ENCODE measurements around the gene USF3. TPM values are rescaled to one million over a fixed set of nuclear protein-coding genes. Genes with fewer than 3 reads are reported as not detected.

The USF3 gene
- total and polyA plus RNA-seq, 2 experiments from 2014 or later, result 10.1 to 23.5 TPM

DNA sequence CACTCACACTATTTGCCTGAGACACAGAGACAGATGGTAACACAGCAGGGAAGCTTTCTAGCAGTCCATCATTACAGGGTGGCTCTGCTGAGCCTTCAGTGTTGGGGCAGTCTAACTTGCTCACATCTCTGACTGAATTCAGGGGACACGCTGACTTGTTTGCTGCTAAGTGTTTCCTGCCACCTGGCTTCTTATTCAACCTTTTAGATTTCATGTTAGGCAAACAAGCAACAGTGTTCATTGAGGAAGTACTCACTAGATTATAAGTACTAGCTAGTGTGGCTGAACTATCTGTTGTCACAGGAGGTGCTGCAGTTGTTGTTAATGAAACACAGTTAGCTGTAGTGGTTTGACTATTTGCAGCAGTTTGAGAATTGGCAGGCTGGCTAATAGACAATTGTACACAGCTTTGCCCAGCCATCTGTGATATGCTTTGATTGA lies 37.3 kb downstream of the USF3 start:
- ATAC-seq, result no peak
- no peak overlapping the region for H3K4me2 ChIP-seq
- H3K36me3 ChIP-seq (ENCODE audit: insufficient read depth), result no peaks in the 10 kb centered on the region; the same call in 1 of the 2 replicates
- H3K4me3 ChIP-seq, result no peak overlapping the region
- Mint-ChIP-seq H3K4me1 (peaks cover 8% of the 10 kb centered on the region), H3K36me3 (ENCODE audit: low read depth) (peaks cover 20% of the 10 kb centered on the region), H3K27me3 (ENCODE audit: insufficient read depth, low read depth, poor library complexity) (peaks cover 1% of the 10 kb centered on the region), H3K4me3 (no peak overlapping the region), H3K27ac (no peak overlapping the region), H3K9me3 (no peaks in the 10 kb centered on the region)
- no peak for TF ChIP-seq EZH2 (IDR thresholded peaks at IDR 0.05; ENCODE audit: low read depth, unreplicated experiment)
- no peak for TF ChIP-seq NANOG (IDR thresholded peaks at IDR 0.05; ENCODE audit: borderline replicate concordance)
- TF ChIP-seq, protein P1, sequence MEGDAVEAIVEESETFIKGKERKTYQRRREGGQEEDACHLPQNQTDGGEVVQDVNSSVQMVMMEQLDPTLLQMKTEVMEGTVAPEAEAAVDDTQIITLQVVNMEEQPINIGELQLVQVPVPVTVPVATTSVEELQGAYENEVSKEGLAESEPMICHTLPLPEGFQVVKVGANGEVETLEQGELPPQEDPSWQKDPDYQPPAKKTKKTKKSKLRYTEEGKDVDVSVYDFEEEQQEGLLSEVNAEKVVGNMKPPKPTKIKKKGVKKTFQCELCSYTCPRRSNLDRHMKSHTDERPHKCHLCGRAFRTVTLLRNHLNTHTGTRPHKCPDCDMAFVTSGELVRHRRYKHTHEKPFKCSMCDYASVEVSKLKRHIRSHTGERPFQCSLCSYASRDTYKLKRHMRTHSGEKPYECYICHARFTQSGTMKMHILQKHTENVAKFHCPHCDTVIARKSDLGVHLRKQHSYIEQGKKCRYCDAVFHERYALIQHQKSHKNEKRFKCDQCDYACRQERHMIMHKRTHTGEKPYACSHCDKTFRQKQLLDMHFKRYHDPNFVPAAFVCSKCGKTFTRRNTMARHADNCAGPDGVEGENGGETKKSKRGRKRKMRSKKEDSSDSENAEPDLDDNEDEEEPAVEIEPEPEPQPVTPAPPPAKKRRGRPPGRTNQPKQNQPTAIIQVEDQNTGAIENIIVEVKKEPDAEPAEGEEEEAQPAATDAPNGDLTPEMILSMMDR (conservative IDR thresholded peaks at IDR 0.05; ENCODE audit: low read depth in 2 of 2), result no peak
- no peak for TF ChIP-seq ZNF114 (CRISPR knock-in tag; IDR thresholded peaks at IDR 0.05)
- TF ChIP-seq STAT1 (IDR thresholded peaks at IDR 0.05; ENCODE audit: unreplicated experiment), result no peak
- TF ChIP-seq EZH2phosphoT487 (IDR thresholded peaks at IDR 0.05; ENCODE audit: unreplicated experiment), result no peak
- no peak for TF ChIP-seq POLR2AphosphoS5 (IDR thresholded peaks at IDR 0.05; ENCODE audit: low read depth)
- TF ChIP-seq, protein P2, sequence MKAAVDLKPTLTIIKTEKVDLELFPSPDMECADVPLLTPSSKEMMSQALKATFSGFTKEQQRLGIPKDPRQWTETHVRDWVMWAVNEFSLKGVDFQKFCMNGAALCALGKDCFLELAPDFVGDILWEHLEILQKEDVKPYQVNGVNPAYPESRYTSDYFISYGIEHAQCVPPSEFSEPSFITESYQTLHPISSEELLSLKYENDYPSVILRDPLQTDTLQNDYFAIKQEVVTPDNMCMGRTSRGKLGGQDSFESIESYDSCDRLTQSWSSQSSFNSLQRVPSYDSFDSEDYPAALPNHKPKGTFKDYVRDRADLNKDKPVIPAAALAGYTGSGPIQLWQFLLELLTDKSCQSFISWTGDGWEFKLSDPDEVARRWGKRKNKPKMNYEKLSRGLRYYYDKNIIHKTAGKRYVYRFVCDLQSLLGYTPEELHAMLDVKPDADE (IDR thresholded peaks at IDR 0.05), result no peak
- DNase-seq (ENCODE audit: low spot score), result no peak
- H3K79me2 ChIP-seq (replicated peaks; ENCODE audit: insufficient read depth), result no peaks in the 10 kb centered on the region
- no peaks in the 10 kb centered on the region for H4K20me1 ChIP-seq (replicated peaks; ENCODE audit: insufficient read depth)
- H3K9me2 ChIP-seq (ENCODE audit: insufficient read depth), result no peaks in the 10 kb centered on the region
- no peaks in the 10 kb centered on the region for H3K4me1 ChIP-seq (ENCODE audit: insufficient read depth)
- no peaks in the 10 kb centered on the region for H3K27me3 ChIP-seq (ENCODE audit: insufficient read depth)
- no peaks in the 10 kb centered on the region for H3F3A ChIP-seq (replicated peaks; ENCODE audit: low read depth)
- H3K27ac ChIP-seq (ENCODE audit: low read depth), result no peak overlapping the region
- no peak overlapping the region for H2AFZ ChIP-seq

DNA sequence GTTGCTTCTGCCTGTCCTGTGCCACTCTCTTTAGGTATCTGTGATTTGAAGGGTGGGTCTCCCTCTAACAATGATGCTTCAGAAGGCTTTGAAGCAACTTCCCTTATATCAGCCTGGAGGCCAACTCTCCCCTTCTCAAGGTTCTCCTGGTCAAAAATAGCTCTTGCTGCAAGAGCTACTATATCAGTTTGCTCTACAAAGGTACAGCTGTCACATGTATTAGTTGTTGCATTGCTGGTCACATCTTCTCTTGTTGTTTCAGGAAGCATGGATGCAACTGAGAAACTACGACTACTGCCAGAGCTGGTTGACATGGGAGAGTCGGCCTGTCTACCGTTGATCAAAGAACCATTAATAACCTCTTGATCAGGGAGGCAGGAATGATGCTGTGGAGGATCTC lies 38.3 kb downstream of the USF3 start:
- Histone ChIP-seq H3K9me2 (ENCODE audit: insufficient read depth) (no peaks in the 10 kb centered on the region), H3K36me3 (ENCODE audit: insufficient read depth) (no peaks in the 10 kb centered on the region; the same call in 1 of the 2 replicates), H3K27ac (ENCODE audit: low read depth) (no peak overlapping the region), H3K4me2 (no peak overlapping the region), H3K79me2 (replicated peaks; ENCODE audit: insufficient read depth) (no peaks in the 10 kb centered on the region), H3K4me1 (ENCODE audit: insufficient read depth) (no peaks in the 10 kb centered on the region), H3F3A (replicated peaks; ENCODE audit: low read depth) (no peaks in the 10 kb centered on the region), H3K27me3 (ENCODE audit: insufficient read depth) (no peaks in the 10 kb centered on the region), H4K20me1 (replicated peaks; ENCODE audit: insufficient read depth) (no peaks in the 10 kb centered on the region), H2AFZ (no peak overlapping the region), H3K4me3 (no peak overlapping the region)
- no peak for DNase-seq (ENCODE audit: low spot score)
- Mint-ChIP-seq H3K27me3 (ENCODE audit: insufficient read depth, low read depth, poor library complexity) (peaks cover 1% of the 10 kb centered on the region), H3K4me3 (no peak overlapping the region), H3K27ac (no peak overlapping the region), H3K36me3 (ENCODE audit: low read depth) (peaks cover 20% of the 10 kb centered on the region), H3K4me1 (peaks cover under 1% of the 10 kb centered on the region; the same call in 1 of the 3 replicates), H3K9me3 (no peaks in the 10 kb centered on the region)
- no peak for ATAC-seq
- TF ChIP-seq POLR2AphosphoS5 (IDR thresholded peaks at IDR 0.05; ENCODE audit: low read depth) (no peak), NANOG (IDR thresholded peaks at IDR 0.05; ENCODE audit: borderline replicate concordance) (no peak), STAT1 (IDR thresholded peaks at IDR 0.05; ENCODE audit: unreplicated experiment) (no peak), CREB1 (CRISPR knock-in tag; IDR thresholded peaks at IDR 0.05; ENCODE audit: low read depth) (no peak), EZH2phosphoT487 (IDR thresholded peaks at IDR 0.05; ENCODE audit: unreplicated experiment) (no peak), ZNF114 (CRISPR knock-in tag; IDR thresholded peaks at IDR 0.05) (no peak)
- TF ChIP-seq, protein P3, sequence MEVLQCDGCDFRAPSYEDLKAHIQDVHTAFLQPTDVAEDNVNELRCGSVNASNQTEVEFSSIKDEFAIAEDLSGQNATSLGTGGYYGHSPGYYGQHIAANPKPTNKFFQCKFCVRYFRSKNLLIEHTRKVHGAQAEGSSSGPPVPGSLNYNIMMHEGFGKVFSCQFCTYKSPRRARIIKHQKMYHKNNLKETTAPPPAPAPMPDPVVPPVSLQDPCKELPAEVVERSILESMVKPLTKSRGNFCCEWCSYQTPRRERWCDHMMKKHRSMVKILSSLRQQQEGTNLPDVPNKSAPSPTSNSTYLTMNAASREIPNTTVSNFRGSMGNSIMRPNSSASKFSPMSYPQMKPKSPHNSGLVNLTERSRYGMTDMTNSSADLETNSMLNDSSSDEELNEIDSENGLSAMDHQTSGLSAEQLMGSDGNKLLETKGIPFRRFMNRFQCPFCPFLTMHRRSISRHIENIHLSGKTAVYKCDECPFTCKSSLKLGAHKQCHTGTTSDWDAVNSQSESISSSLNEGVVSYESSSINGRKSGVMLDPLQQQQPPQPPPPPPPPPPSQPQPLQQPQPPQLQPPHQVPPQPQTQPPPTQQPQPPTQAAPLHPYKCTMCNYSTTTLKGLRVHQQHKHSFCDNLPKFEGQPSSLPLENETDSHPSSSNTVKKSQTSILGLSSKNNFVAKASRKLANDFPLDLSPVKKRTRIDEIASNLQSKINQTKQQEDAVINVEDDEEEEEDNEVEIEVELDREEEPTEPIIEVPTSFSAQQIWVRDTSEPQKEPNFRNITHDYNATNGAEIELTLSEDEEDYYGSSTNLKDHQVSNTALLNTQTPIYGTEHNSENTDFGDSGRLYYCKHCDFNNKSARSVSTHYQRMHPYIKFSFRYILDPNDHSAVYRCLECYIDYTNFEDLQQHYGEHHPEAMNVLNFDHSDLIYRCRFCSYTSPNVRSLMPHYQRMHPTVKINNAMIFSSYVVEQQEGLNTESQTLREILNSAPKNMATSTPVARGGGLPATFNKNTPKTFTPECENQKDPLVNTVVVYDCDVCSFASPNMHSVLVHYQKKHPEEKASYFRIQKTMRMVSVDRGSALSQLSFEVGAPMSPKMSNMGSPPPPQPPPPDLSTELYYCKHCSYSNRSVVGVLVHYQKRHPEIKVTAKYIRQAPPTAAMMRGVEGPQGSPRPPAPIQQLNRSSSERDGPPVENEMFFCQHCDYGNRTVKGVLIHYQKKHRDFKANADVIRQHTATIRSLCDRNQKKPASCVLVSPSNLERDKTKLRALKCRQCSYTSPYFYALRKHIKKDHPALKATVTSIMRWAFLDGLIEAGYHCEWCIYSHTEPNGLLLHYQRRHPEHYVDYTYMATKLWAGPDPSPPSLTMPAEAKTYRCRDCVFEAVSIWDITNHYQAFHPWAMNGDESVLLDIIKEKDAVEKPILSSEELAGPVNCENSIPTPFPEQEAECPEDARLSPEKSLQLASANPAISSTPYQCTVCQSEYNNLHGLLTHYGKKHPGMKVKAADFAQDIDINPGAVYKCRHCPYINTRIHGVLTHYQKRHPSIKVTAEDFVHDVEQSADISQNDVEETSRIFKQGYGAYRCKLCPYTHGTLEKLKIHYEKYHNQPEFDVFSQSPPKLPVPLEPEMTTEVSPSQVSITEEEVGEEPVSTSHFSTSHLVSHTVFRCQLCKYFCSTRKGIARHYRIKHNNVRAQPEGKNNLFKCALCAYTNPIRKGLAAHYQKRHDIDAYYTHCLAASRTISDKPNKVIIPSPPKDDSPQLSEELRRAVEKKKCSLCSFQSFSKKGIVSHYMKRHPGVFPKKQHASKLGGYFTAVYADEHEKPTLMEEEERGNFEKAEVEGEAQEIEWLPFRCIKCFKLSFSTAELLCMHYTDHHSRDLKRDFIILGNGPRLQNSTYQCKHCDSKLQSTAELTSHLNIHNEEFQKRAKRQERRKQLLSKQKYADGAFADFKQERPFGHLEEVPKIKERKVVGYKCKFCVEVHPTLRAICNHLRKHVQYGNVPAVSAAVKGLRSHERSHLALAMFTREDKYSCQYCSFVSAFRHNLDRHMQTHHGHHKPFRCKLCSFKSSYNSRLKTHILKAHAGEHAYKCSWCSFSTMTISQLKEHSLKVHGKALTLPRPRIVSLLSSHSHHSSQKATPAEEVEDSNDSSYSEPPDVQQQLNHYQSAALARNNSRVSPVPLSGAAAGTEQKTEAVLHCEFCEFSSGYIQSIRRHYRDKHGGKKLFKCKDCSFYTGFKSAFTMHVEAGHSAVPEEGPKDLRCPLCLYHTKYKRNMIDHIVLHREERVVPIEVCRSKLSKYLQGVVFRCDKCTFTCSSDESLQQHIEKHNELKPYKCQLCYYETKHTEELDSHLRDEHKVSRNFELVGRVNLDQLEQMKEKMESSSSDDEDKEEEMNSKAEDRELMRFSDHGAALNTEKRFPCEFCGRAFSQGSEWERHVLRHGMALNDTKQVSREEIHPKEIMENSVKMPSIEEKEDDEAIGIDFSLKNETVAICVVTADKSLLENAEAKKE (CRISPR knock-in tag; IDR thresholded peaks at IDR 0.05), result no peak
- TF ChIP-seq, protein P2 (IDR thresholded peaks at IDR 0.05), result no peak
